A549 (cell line): ENCODE measurements around the gene CORO2A. TPM values are rescaled to one million over a fixed set of nuclear protein-coding genes. Genes with fewer than 3 reads are reported as not detected.
A peak's percentile ranks its signal among the peaks of the same experiment; 100 is the strongest.

Source experiments
- ATAC-seq, 2 experiments: fragments of 200-7000 bp in 1 of 2; fragments of >200 bp in 1 of 2; cut with Nextera tagmentation in 1 of 2; cut with Tn5 transposase in 1 of 2; 3 replicates each; pipeline versions ENCODE4 v1.8.0 to v1.9.1; 2018 to 2020; ENCODE audit warnings: mild to moderate bottlenecking in 1 of 2, moderate library complexity in 1 of 2
- CTCF ChIA-PET: fragments of 300-600 bp; sonication (Branson Sonifier 250); formaldehyde crosslinking; extraction: SDS; loops from one replicate; lab custom pipeline; 2021; ENCODE audit warnings: antibody characterized with exemption, inconsistent platforms; lab: Yijun Ruan, JAX
- POLR2A ChIA-PET: fragments of 350-600 bp; formaldehyde crosslinking; extraction: SDS; loops from one replicate; lab custom pipeline; 2021; ENCODE audit warnings: antibody characterized with exemption, inconsistent platforms; lab: Yijun Ruan, JAX
- DNase-seq, 2 experiments: peaks; one replicate each; pipeline versions ENCODE4 v3.0.0 to v3.0.0-alpha.2; 2011 to 2016; ENCODE audit warnings: low read depth in 1 of 2, low spot score in 1 of 2
- FAIRE-seq: peaks from 2 replicates; lab custom pipeline; 2011; peaks lifted over from hg19 to GRCh38; lab: Jason Lieb, UNC
- H3K27ac ChIP-seq, 2 experiments: fragments of >200 bp; sonication (Bioruptor Twin); formaldehyde crosslinking; 3 replicates each; pipeline ENCODE4 v1.5.1; 2016 to 2017
- H3K4me1 ChIP-seq: fragments of >200 bp; sonication (Bioruptor Twin); formaldehyde crosslinking; 3 replicates; pipeline ENCODE4 v1.6.1; 2016
- H3K4me2 ChIP-seq: fragments of >200 bp; sonication (Bioruptor Twin); formaldehyde crosslinking; 3 replicates; pipeline ENCODE4 v1.6.1; 2016
- H3K4me3 ChIP-seq: fragments of >200 bp; sonication (Bioruptor Twin); formaldehyde crosslinking; 3 replicates; pipeline ENCODE4 v1.5.1; 2016
- H3K9me3 ChIP-seq: fragments of >200 bp; sonication (Bioruptor Twin); formaldehyde crosslinking; 3 replicates; pipeline ENCODE4 v1.6.1; 2016
- BHLHE40 ChIP-seq: IDR thresholded peaks from 2 replicates; pipeline ENCODE4 v1.6.1; 2012; ENCODE audit warnings: low read depth, low read length, inconsistent platforms
- CEBPB ChIP-seq, 2 experiments: fragments of >200 bp in 1 of 2; sonication (Bioruptor Twin) in 1 of 2; formaldehyde crosslinking in 1 of 2; IDR thresholded peaks; 2 replicates each; pipeline ENCODE4 v1.6.1; 2012 to 2016
- EHF ChIP-seq: fragments of 250-450 bp; sonication (Bioruptor Pico); IDR thresholded peaks from 2 replicates; pipeline ENCODE4 v1.5.0; 2020; ENCODE audit warnings: mild to moderate bottlenecking
- EHMT2 ChIP-seq: fragments of 200-600 bp; sonication (generic); IDR thresholded peaks from 2 replicates; pipeline ENCODE4 v1.6.1; 2016; ENCODE audit warnings: antibody characterized with exemption, low read depth, mild to moderate bottlenecking, moderate library complexity
- ESRRA ChIP-seq: fragments of 150-350 bp; IDR thresholded peaks from 2 replicates; pipeline ENCODE4 v1.6.1; 2014; ENCODE audit warnings: mild to moderate bottlenecking, low read length, borderline replicate concordance
- FOXS1 ChIP-seq: fragments of 250-450 bp; sonication (Bioruptor Pico); IDR thresholded peaks from 2 replicates; pipeline ENCODE4 v1.5.0; 2020; ENCODE audit warnings: mild to moderate bottlenecking, moderate library complexity
- GATA3 ChIP-seq: IDR thresholded peaks from 2 replicates; pipeline ENCODE4 v1.6.1; 2012; ENCODE audit warnings: borderline replicate concordance
- HOXA7 ChIP-seq: fragments of 250-450 bp; sonication (Bioruptor Pico); IDR thresholded peaks from 2 replicates; pipeline ENCODE4 v1.5.0; 2020; ENCODE audit warnings: mild to moderate bottlenecking, moderate library complexity
- HOXB5 ChIP-seq: fragments of 250-450 bp; sonication (Bioruptor Pico); IDR thresholded peaks from 2 replicates; pipeline ENCODE4 v1.5.0; 2020; ENCODE audit warnings: mild to moderate bottlenecking, moderate library complexity
- NFE2L2 ChIP-seq: fragments of 150-350 bp; conservative IDR thresholded peaks from 2 replicates; pipeline ENCODE4 v1.6.1; 2014; ENCODE audit warnings: low read length
- NR3C1 ChIP-seq: fragments of >200 bp; sonication (Bioruptor Twin); formaldehyde crosslinking; IDR thresholded peaks from 3 replicates; pipeline ENCODE4 v1.6.1; 2017
- PHF8 ChIP-seq: fragments of 200-600 bp; sonication (generic); IDR thresholded peaks from 2 replicates; pipeline ENCODE4 v1.6.1; 2016; ENCODE audit warnings: low read depth, mild to moderate bottlenecking, antibody characterized with exemption, moderate library complexity, borderline replicate concordance
- RARB ChIP-seq: fragments of 250-450 bp; sonication (Bioruptor Pico); IDR thresholded peaks from 2 replicates; pipeline ENCODE4 v1.8.0; 2021; ENCODE audit warnings: mild to moderate bottlenecking, moderate library complexity
- RFX5 ChIP-seq: fragments of 450-650 bp; IDR thresholded peaks from 2 replicates; pipeline ENCODE4 v1.7.1; 2014; ENCODE audit warnings: antibody characterized with exemption, mild to moderate bottlenecking, moderate library complexity
- TFCP2L1 ChIP-seq: fragments of 250-450 bp; sonication (Bioruptor Pico); IDR thresholded peaks from 2 replicates; pipeline ENCODE4 v1.5.0; 2021; ENCODE audit warnings: mild to moderate bottlenecking
- ZSCAN20 ChIP-seq: fragments of 250-450 bp; sonication (Bioruptor Pico); IDR thresholded peaks from 2 replicates; pipeline ENCODE4 v1.8.0; 2022; ENCODE audit warnings: mild to moderate bottlenecking, moderate library complexity
- WGBS: methylation state at CpG from one replicate; pipeline ENCODE4 v1.1.6; 2017; ENCODE audit errors: missing lambda C conversion rate; 5-methylcytosine and 5-hydroxymethylcytosine counted together
- polyA plus RNA-seq, 4 experiments: library from polyadenylated mRNA; depleted of rRNA in 3 of 4; stranded (reverse); fragments of >200 nt; fragmentation: RNase III in 1 of 4; extraction: RNeasy Plus Mini Kit Qiagen cat#74134 plus additional on column Dnase treatment in 1 of 4; gene quantifications; 2 replicates in 3 of 4; 3 replicates in 1 of 4; pipeline ENCODE4 v1.2.3, GENCODE V29; 2011 to 2017
- TF ChIP-seq, protein P1 (sequence below): IDR thresholded peaks from 2 replicates; pipeline ENCODE4 v1.6.1; 2012; ENCODE audit warnings: low read depth, borderline replicate concordance
- TF ChIP-seq, protein P2 (sequence below): fragments of 450-650 bp; IDR thresholded peaks from 2 replicates; pipeline ENCODE4 v1.6.1; 2014; ENCODE audit warnings: antibody characterized with exemption
- TF ChIP-seq, protein P3 (sequence below): fragments of 250-450 bp; sonication (Bioruptor Pico); IDR thresholded peaks from 2 replicates; pipeline ENCODE4 v1.5.0; 2020; ENCODE audit warnings: low read depth, mild to moderate bottlenecking, moderate library complexity
- TF ChIP-seq, protein P4 (sequence below): IDR thresholded peaks from 2 replicates; pipeline ENCODE4 v1.6.1; 2012

Gene CORO2A
- polyA plus RNA-seq, 2 of the 4 experiments (the other 2 are of a cell fraction) = 0.49 to 2.0 TPM

DNA sequence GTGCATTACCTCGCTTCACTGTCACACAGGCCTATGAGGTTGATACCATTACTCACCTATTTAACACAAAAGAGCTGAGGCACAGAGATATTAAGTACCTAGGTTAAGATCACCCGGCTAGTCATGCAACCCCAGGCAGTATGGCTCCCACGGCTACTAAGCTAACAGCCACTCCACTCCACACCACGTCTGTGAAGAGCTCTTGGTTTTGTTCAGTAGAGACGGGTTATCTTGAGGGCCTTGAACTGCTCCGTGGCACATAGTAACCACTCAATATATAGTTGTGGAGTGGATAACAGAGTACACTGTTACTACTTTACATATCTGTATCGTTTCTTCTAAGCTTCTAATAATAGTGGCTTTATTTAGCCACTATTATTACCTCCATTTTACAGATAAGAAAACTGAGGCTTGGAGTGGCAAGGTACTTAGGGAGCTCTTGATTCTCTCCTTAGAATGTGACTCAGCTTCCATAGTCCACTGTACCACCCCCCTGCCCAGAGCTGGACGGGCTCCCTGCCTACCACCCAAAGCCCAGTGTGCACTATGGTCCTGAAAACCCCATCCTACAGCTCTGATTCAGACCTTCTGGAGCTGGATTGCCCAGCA, 1.0 kb upstream of the CORO2A start (continued):
- TF ChIP-seq, protein P1, sequence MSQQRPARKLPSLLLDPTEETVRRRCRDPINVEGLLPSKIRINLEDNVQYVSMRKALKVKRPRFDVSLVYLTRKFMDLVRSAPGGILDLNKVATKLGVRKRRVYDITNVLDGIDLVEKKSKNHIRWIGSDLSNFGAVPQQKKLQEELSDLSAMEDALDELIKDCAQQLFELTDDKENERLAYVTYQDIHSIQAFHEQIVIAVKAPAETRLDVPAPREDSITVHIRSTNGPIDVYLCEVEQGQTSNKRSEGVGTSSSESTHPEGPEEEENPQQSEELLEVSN = no peak
- TF ChIP-seq NFE2L2 = no peak
- no peak for TF ChIP-seq HOXB5 (CRISPR knock-in tag)
- TF ChIP-seq PHF8 = no peak
- TF ChIP-seq TFCP2L1 (CRISPR knock-in tag) = no peak
- no peak for TF ChIP-seq HOXA7 (CRISPR knock-in tag)
- TF ChIP-seq EHMT2 = no peak

DNA sequence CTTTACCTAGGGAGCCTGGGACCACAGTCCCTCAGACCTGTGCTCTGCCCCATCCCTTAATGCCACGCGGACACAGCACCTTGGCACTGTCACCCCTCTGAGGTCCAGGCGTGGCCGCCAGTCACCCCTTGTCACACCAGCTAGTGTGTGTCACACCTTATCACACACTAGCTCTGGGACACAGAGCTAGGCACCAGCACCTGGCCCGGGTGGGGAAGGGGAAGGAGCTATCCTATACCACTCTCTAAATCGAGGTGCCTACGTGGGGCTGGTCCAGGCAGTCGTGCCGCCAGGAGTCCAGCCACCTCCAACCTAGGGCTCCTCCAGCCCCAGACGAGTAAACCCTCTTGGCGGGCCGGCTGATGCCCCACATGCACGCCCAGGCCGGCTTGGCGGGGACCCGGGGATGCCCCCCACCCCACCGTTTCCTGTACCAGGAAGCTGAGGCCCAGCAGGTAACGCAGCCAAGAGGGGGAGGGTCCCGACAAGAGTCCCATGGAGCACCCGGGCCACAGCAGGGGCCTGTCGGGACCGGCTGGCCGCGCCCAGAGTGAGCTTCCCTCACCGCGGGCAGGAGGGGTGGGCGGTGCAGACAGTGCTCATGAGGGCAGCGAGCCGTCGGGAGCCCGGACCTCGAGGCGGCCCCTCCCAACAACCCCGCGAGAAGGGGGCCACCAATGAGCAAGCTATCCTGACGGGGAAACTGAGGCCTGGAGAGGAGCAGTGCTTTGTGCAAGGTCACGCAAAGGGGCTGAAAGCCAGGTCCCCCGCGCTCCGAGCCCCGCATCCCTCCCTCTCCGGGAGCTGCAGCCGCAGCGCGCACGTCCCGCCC, 550 bp downstream of the CORO2A start:
- ATAC-seq (peak; percentile 14 to 27; a peak in 2 of 6 replicates), FAIRE-seq (no peak), DNase-seq (no peak)
- Histone ChIP-seq H3K27ac (peak overlapping the region; percentile 73 to 87), H3K9me3 (no peaks in the 10 kb centered on the region), H3K4me3 (peak overlapping the region; percentile 74), H3K4me2 (peak overlapping the region; percentile 83), H3K4me1 (peaks cover 11% of the 10 kb centered on the region; the same call in 2 of the 3 replicates)
- TF ChIP-seq FOXS1 (CRISPR knock-in tag) (no peak), NR3C1 (no peak)
- TF ChIP-seq, protein P2, sequence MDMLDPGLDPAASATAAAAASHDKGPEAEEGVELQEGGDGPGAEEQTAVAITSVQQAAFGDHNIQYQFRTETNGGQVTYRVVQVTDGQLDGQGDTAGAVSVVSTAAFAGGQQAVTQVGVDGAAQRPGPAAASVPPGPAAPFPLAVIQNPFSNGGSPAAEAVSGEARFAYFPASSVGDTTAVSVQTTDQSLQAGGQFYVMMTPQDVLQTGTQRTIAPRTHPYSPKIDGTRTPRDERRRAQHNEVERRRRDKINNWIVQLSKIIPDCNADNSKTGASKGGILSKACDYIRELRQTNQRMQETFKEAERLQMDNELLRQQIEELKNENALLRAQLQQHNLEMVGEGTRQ = no peak
- TF ChIP-seq, protein P3, sequence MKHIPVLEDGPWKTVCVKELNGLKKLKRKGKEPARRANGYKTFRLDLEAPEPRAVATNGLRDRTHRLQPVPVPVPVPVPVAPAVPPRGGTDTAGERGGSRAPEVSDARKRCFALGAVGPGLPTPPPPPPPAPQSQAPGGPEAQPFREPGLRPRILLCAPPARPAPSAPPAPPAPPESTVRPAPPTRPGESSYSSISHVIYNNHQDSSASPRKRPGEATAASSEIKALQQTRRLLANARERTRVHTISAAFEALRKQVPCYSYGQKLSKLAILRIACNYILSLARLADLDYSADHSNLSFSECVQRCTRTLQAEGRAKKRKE (CRISPR knock-in tag) = no peak
- TF ChIP-seq, protein P1 = no peak
- TF ChIP-seq, protein P4, sequence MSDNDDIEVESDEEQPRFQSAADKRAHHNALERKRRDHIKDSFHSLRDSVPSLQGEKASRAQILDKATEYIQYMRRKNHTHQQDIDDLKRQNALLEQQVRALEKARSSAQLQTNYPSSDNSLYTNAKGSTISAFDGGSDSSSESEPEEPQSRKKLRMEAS = no peak
- 56% methylated on average over 25 of the region's 47 CpGs for WGBS
- CTCF ChIA-PET = interaction anchor here (0.6 to 3.8 kb wide), 10 partner anchors 13 to 268 kb away, joined by 3 to 24 read pairs (median 4); partner anchors contain the start of gene TBC1D2
- POLR2A ChIA-PET = interaction anchor here (1.1 to 1.4 kb wide), 2 partner anchors 64 to 74 kb away, joined by 3 read pairs; partner anchors contain the start of gene TBC1D2

DNA sequence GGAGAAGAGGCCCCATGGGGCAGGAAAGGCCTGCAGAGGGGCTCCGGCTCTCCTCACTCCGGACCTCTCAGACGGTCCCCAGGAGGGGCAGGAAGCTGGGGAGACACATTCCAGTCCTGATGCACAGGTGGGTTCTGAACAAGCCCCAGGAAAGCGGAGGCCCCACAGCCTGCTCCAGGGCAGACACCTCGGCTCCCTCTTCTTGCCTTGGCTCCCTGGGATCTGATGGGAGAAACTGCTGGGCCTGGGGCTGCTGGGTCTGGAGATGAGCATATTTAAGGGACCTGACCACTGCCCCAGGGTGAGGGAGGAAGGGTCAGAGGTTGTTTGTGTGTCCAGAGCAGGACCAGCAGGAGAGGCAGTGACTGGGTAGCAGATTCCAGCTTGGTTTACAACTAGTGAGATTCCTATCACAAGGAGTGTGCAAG, 1.2 kb downstream of the CORO2A start:
- ChIA-PET POLR2A (no interaction called here), CTCF (interaction anchor here (0.6 to 3.8 kb wide), 5 partner anchors 14 to 267 kb away, joined by 3 to 18 read pairs (median 4); partner anchors contain the start of gene TBC1D2)
- ATAC-seq (no peak), DNase-seq (no peak), FAIRE-seq (no peak)
- TF ChIP-seq GATA3 = no peak
- TF ChIP-seq ESRRA = no peak
- TF ChIP-seq HOXB5 (CRISPR knock-in tag) = no peak
- TF ChIP-seq, protein P1 = no peak
- no peak for TF ChIP-seq RFX5
- no peak for TF ChIP-seq ZSCAN20 (CRISPR knock-in tag)
- TF ChIP-seq EHF (CRISPR knock-in tag) = no peak
- TF ChIP-seq RARB (CRISPR knock-in tag) = no peak
- TF ChIP-seq BHLHE40 = no peak
- no peak for TF ChIP-seq CEBPB (IDR thresholded peaks at IDR 0.05)
- H3K27ac ChIP-seq = no peak overlapping the region
- 84% methylated on average over 4 of the region's 5 CpGs for WGBS
- H3K4me1 ChIP-seq = peaks cover 11% of the 10 kb centered on the region; the same call in 2 of the 3 replicates
- H3K4me2 ChIP-seq = 0 out of 3 replicates have a peak overlapping the region, but pooled peaks have one; percentile 83
- no peaks in the 10 kb centered on the region for H3K9me3 ChIP-seq
- H3K4me3 ChIP-seq = no peak overlapping the region
